GM23338 (cell line): ENCODE measurements around the gene PCBP3. TPM values are rescaled to one million over a fixed set of nuclear protein-coding genes. Genes with fewer than 3 reads are reported as not detected.
"Not testable (repeated sequence)": the region's sequence is repeated elsewhere in the genome, so short reads cannot be mapped to it uniquely, and the experiment has no call there.

ENCODE experiments used
- ATAC-seq: fragments of 200-7000 bp; cut with Tn5 transposase; 3 replicates; pipeline ENCODE4 v1.9.1; 2020
- DNase-seq: peaks from one replicate; pipeline ENCODE4 v3.0.0-alpha.2; 2015; ENCODE audit warnings: low spot score
- H2AFZ ChIP-seq: fragments of 200-600 bp; sonication (generic); 2 replicates; pipeline ENCODE4 v1.8.0; 2016; ENCODE audit warnings: antibody characterized with exemption, mild to moderate bottlenecking, moderate library complexity
- H3F3A ChIP-seq: fragments of 200-600 bp; sonication (generic); replicated peaks from 2 replicates; pipeline ENCODE4 v1.8.0; 2017; ENCODE audit warnings: antibody characterized with exemption, mixed run types, low read depth
- H3K27ac ChIP-seq: fragments of 200-600 bp; sonication (generic); 2 replicates; pipeline ENCODE4 v1.6.1; 2016; ENCODE audit warnings: low read depth
- H3K27me3 ChIP-seq: fragments of 200-600 bp; sonication (generic); 2 replicates; pipeline ENCODE4 v1.8.0; 2016; ENCODE audit warnings: mild to moderate bottlenecking, mixed run types, moderate library complexity; ENCODE audit not compliant: insufficient read depth
- H3K36me3 ChIP-seq: fragments of 200-600 bp; sonication (generic); 2 replicates; pipeline ENCODE4 v1.8.0; 2016; ENCODE audit warnings: mild to moderate bottlenecking; ENCODE audit not compliant: insufficient read depth
- H3K4me1 ChIP-seq: fragments of 200-600 bp; sonication (generic); 2 replicates; pipeline ENCODE4 v1.8.0; 2016; ENCODE audit warnings: mild to moderate bottlenecking, moderate library complexity; ENCODE audit not compliant: insufficient read depth
- H3K4me2 ChIP-seq: fragments of 200-600 bp; sonication (generic); 2 replicates; pipeline ENCODE4 v1.7.1; 2017; ENCODE audit warnings: mixed run types
- H3K4me3 ChIP-seq: fragments of 200-600 bp; sonication (generic); 2 replicates; pipeline ENCODE4 v1.6.1; 2016; ENCODE audit warnings: mixed run types
- H3K79me2 ChIP-seq: fragments of 200-600 bp; sonication (generic); replicated peaks from 2 replicates; pipeline ENCODE4 v1.8.0; 2017; ENCODE audit warnings: mild to moderate bottlenecking; ENCODE audit not compliant: insufficient read depth
- H3K9me2 ChIP-seq: fragments of 200-600 bp; sonication (generic); 2 replicates; pipeline ENCODE4 v1.8.0; 2017; ENCODE audit not compliant: insufficient read depth
- H4K20me1 ChIP-seq: fragments of 200-600 bp; sonication (generic); replicated peaks from 2 replicates; pipeline ENCODE4 v1.8.0; 2017; ENCODE audit warnings: mild to moderate bottlenecking; ENCODE audit not compliant: insufficient read depth
- H3K27ac Mint-ChIP-seq: 2 replicates; pipeline ENCODE4 v1.8.0; 2020; ENCODE audit warnings: inconsistent platforms, mild to moderate bottlenecking, moderate library complexity, mixed read lengths
- H3K27me3 Mint-ChIP-seq: 3 replicates; pipeline ENCODE4 v1.8.0; 2022; ENCODE audit warnings: low read depth, mild to moderate bottlenecking, moderate library complexity, mixed read lengths, inconsistent platforms; ENCODE audit not compliant: insufficient read depth, poor library complexity
- H3K36me3 Mint-ChIP-seq: 3 replicates; pipeline ENCODE4 v1.8.0; 2021; ENCODE audit warnings: low read depth, mild to moderate bottlenecking, inconsistent platforms, moderate library complexity, mixed read lengths
- H3K4me1 Mint-ChIP-seq: 3 replicates; pipeline ENCODE4 v1.8.0; 2020; ENCODE audit warnings: mild to moderate bottlenecking, inconsistent platforms, mixed read lengths
- H3K4me3 Mint-ChIP-seq: 3 replicates; pipeline ENCODE4 v1.8.0; 2021; ENCODE audit warnings: moderate library complexity, mild to moderate bottlenecking, inconsistent platforms, mixed read lengths
- H3K9me3 Mint-ChIP-seq: 3 replicates; pipeline ENCODE4 v1.8.0; 2020; ENCODE audit warnings: moderate library complexity, mild to moderate bottlenecking, inconsistent platforms, mixed read lengths
- CREB1 ChIP-seq: fragments of 250-450 bp; sonication (Bioruptor Pico); IDR thresholded peaks from 2 replicates; pipeline ENCODE4 v1.5.0; 2020; ENCODE audit warnings: low read depth, mild to moderate bottlenecking, moderate library complexity
- EZH2 ChIP-seq: fragments of 200-600 bp; sonication (generic); IDR thresholded peaks from one replicate; pipeline ENCODE4 v1.8.0; 2017; ENCODE audit warnings: antibody characterized with exemption, mild to moderate bottlenecking, low read depth; ENCODE audit not compliant: unreplicated experiment
- NANOG ChIP-seq: IDR thresholded peaks from 2 replicates; pipeline ENCODE4 v1.6.1; 2016; ENCODE audit warnings: antibody characterized with exemption, borderline replicate concordance
- POLR2AphosphoS5 ChIP-seq: IDR thresholded peaks from 2 replicates; pipeline ENCODE4 v1.6.1; 2016; ENCODE audit warnings: antibody characterized with exemption, low read depth
- ZNF114 ChIP-seq: fragments of 250-450 bp; sonication (Bioruptor Pico); IDR thresholded peaks from 2 replicates; pipeline ENCODE4 v1.5.0; 2020; ENCODE audit warnings: mild to moderate bottlenecking, moderate library complexity
- ZNF331 ChIP-seq: fragments of 250-450 bp; sonication (Bioruptor Pico); IDR thresholded peaks from 2 replicates; pipeline ENCODE4 v1.5.0; 2020; ENCODE audit warnings: low read depth, mild to moderate bottlenecking, moderate library complexity
- ZNF462 ChIP-seq: fragments of 250-450 bp; sonication (Bioruptor Pico); IDR thresholded peaks from 2 replicates; pipeline ENCODE4 v1.5.0; 2020; ENCODE audit warnings: mild to moderate bottlenecking, moderate library complexity
- polyA plus RNA-seq: library from polyadenylated mRNA; unstranded; fragments of >200 nt; fragmentation: Nextera tagmentation; extraction: Ambion mirVana; gene quantifications from 2 replicates; pipeline ENCODE4 v1.2.1, GENCODE V29; 2016
- total RNA-seq: library from RNA; depleted of rRNA; stranded (reverse); fragments of >200 nt; shearing (Covaris generic); gene quantifications from 2 replicates; pipeline ENCODE4 v1.2.3, GENCODE V29; 2014
- TF ChIP-seq, protein P1 (sequence below), 2 experiments: fragments of 200-600 bp in 1 of 2; sonication (generic) in 1 of 2; conservative IDR thresholded peaks; 2 replicates each; pipeline versions ENCODE4 v1.5.1 to v1.6.1; 2016 to 2017; ENCODE audit warnings: antibody characterized with exemption in 2 of 2, low read depth in 2 of 2, mild to moderate bottlenecking in 2 of 2, moderate library complexity in 1 of 2
- TF ChIP-seq, protein P2 (sequence below): IDR thresholded peaks from one replicate; pipeline ENCODE4 v1.6.1; 2018; ENCODE audit warnings: antibody characterized with exemption; ENCODE audit not compliant: unreplicated experiment
- TF ChIP-seq, protein P3 (sequence below): IDR thresholded peaks from 2 replicates; pipeline ENCODE4 v1.6.1; 2016; ENCODE audit warnings: antibody characterized with exemption

Gene PCBP3
- total and polyA plus RNA-seq, 2 experiments from 2014 or later = 7.1 to 9.1 TPM

DNA sequence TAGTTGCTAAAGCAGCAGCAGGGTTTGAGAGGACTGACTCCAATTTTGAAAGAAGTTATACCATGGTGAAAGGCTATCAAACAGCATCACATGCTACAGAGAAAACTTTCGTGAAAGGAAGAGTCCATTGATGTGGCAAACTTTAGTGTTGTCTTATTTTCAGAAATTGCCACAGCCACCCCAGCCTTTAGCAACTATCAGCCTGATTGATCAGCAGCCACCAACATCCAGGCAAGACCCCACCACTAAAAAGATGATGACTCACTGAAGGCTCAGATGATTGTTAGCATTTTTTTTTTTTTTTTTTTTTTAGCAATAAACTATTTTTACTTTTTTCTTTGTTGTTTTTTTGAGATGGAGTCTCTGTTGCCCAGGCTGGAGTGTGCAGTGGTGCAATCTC, 35.3 kb downstream of the PCBP3 start:
- H3K36me3 ChIP-seq, H3K9me3 Mint-ChIP-seq, H4K20me1 ChIP-seq, H2AFZ ChIP-seq, H3K4me3 ChIP-seq, H3K4me2 ChIP-seq, ATAC-seq, H3K27ac Mint-ChIP-seq, H3F3A ChIP-seq, DNase-seq, H3K27ac ChIP-seq, H3K4me1 ChIP-seq, H3K36me3 Mint-ChIP-seq, H3K4me3 Mint-ChIP-seq, H3K79me2 ChIP-seq, H3K27me3 Mint-ChIP-seq, H3K9me2 ChIP-seq, H3K27me3 ChIP-seq, H3K4me1 Mint-ChIP-seq: not testable (repeated sequence)

DNA sequence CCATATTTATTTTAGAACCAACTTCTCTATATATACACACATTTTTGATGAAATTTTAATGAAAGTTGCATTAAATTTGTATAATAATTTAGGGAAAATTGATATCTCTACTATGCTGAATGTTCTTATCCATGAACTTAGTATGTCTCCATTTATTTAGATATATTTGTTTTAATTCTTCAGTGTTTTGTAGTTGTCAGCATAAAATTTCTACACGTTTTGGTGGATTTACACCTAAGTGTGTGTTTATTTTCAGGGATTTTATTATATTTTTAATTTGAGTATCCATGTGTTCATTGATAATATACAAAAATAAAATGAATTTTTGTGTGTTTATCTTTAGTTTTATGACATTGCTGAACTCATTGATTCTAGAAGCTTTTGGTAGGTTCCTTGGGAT, 36.7 kb downstream of the PCBP3 start:
- H3K27me3 ChIP-seq = no peaks in the 10 kb centered on the region
- H2AFZ ChIP-seq = no peak overlapping the region
- no peak overlapping the region for H3K27ac ChIP-seq
- DNase-seq (no peak), ATAC-seq (no peak)
- H3F3A ChIP-seq = no peaks in the 10 kb centered on the region
- no peaks in the 10 kb centered on the region for H3K9me2 ChIP-seq
- Mint-ChIP-seq H3K4me3 (no peak overlapping the region), H3K4me1 (no peaks in the 10 kb centered on the region), H3K36me3 (no peaks in the 10 kb centered on the region), H3K27ac (no peak overlapping the region), H3K9me3 (peaks cover 3% of the 10 kb centered on the region; the same call in 2 of the 3 replicates), H3K27me3 (no peaks in the 10 kb centered on the region)
- H3K4me3 ChIP-seq = no peak overlapping the region
- H4K20me1 ChIP-seq = no peaks in the 10 kb centered on the region
- no peaks in the 10 kb centered on the region for H3K4me1 ChIP-seq
- H3K79me2 ChIP-seq = no peaks in the 10 kb centered on the region
- no peaks in the 10 kb centered on the region for H3K36me3 ChIP-seq
- no peak overlapping the region for H3K4me2 ChIP-seq
- TF ChIP-seq ZNF114 (CRISPR knock-in tag) = no peak
- TF ChIP-seq, protein P1, sequence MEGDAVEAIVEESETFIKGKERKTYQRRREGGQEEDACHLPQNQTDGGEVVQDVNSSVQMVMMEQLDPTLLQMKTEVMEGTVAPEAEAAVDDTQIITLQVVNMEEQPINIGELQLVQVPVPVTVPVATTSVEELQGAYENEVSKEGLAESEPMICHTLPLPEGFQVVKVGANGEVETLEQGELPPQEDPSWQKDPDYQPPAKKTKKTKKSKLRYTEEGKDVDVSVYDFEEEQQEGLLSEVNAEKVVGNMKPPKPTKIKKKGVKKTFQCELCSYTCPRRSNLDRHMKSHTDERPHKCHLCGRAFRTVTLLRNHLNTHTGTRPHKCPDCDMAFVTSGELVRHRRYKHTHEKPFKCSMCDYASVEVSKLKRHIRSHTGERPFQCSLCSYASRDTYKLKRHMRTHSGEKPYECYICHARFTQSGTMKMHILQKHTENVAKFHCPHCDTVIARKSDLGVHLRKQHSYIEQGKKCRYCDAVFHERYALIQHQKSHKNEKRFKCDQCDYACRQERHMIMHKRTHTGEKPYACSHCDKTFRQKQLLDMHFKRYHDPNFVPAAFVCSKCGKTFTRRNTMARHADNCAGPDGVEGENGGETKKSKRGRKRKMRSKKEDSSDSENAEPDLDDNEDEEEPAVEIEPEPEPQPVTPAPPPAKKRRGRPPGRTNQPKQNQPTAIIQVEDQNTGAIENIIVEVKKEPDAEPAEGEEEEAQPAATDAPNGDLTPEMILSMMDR (conservative IDR thresholded peaks at IDR 0.05; ENCODE audit: low read depth in 2 of 2) = no peak
- TF ChIP-seq, protein P2, sequence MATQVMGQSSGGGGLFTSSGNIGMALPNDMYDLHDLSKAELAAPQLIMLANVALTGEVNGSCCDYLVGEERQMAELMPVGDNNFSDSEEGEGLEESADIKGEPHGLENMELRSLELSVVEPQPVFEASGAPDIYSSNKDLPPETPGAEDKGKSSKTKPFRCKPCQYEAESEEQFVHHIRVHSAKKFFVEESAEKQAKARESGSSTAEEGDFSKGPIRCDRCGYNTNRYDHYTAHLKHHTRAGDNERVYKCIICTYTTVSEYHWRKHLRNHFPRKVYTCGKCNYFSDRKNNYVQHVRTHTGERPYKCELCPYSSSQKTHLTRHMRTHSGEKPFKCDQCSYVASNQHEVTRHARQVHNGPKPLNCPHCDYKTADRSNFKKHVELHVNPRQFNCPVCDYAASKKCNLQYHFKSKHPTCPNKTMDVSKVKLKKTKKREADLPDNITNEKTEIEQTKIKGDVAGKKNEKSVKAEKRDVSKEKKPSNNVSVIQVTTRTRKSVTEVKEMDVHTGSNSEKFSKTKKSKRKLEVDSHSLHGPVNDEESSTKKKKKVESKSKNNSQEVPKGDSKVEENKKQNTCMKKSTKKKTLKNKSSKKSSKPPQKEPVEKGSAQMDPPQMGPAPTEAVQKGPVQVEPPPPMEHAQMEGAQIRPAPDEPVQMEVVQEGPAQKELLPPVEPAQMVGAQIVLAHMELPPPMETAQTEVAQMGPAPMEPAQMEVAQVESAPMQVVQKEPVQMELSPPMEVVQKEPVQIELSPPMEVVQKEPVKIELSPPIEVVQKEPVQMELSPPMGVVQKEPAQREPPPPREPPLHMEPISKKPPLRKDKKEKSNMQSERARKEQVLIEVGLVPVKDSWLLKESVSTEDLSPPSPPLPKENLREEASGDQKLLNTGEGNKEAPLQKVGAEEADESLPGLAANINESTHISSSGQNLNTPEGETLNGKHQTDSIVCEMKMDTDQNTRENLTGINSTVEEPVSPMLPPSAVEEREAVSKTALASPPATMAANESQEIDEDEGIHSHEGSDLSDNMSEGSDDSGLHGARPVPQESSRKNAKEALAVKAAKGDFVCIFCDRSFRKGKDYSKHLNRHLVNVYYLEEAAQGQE = no peak
- TF ChIP-seq POLR2AphosphoS5 = no peak
- TF ChIP-seq EZH2 = no peak
- no peak for TF ChIP-seq ZNF331 (CRISPR knock-in tag)
- TF ChIP-seq CREB1 = no peak
- TF ChIP-seq NANOG = no peak
- TF ChIP-seq, protein P3, sequence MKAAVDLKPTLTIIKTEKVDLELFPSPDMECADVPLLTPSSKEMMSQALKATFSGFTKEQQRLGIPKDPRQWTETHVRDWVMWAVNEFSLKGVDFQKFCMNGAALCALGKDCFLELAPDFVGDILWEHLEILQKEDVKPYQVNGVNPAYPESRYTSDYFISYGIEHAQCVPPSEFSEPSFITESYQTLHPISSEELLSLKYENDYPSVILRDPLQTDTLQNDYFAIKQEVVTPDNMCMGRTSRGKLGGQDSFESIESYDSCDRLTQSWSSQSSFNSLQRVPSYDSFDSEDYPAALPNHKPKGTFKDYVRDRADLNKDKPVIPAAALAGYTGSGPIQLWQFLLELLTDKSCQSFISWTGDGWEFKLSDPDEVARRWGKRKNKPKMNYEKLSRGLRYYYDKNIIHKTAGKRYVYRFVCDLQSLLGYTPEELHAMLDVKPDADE = no peak
- no peak for TF ChIP-seq ZNF462 (CRISPR knock-in tag)
